SKM-1 (cell line): Measurements from ENCODE around the gene DCTN5.

ENCODE experiments used
- DNase-seq: peaks from one replicate; lab custom pipeline; 2025; ENCODE audit not compliant: unreplicated experiment; lab: John Stamatoyannopoulos, UW

The DCTN5 gene

GRCh38 chr16:23651943-23652468 lies 10.7 kb downstream of the DCTN5 start:
- no peak for DNase-seq

GRCh38 chr16:23663918-23664317 lies 22.7 kb downstream of the DCTN5 start:
- no peak for DNase-seq

- DNase-seq: no peak
These were observed 25.5 kb downstream of the DCTN5 start for GRCh38 chr16:23666571-23667354.

GRCh38 chr16:23667355-23667659 lies 26.0 kb downstream of the DCTN5 start:
- no peak for DNase-seq

GRCh38 chr16:23668225-23668624 lies 27.0 kb downstream of the DCTN5 start:
- no peak for DNase-seq

- no peak for DNase-seq
These were observed 27.6 kb downstream of the DCTN5 start for GRCh38 chr16:23668873-23669272.

- no peak for DNase-seq
These were observed 29.0 kb downstream of the DCTN5 start for GRCh38 chr16:23670137-23670776.

- DNase-seq: no peak
These were observed 32.8 kb downstream of the DCTN5 start for GRCh38 chr16:23673971-23674614.

GRCh38 chr16:23676924-23677480 lies 35.7 kb downstream of the DCTN5 start:
- no peak for DNase-seq

GRCh38 chr16:23678430-23679273 lies 37.4 kb downstream of the DCTN5 start, which contains the start of gene PLK1:
PLK1 (plus strand) TSS chr16:23678889; CDS start chr16:23678933, 44 bp downstream.
- DNase-seq: peak; percentile 75

- peak; percentile 78 for DNase-seq
These were observed 38.2 kb downstream of the DCTN5 start for GRCh38 chr16:23679274-23679985.

- no peak for DNase-seq
These were observed 38.7 kb downstream of the DCTN5 start for GRCh38 chr16:23679986-23680336.

GRCh38 chr16:23682181-23682580 lies 40.9 kb downstream of the DCTN5 start:
- no peak for DNase-seq

- no peak for DNase-seq
These were observed 42.2 kb downstream of the DCTN5 start for GRCh38 chr16:23683487-23683886.

GRCh38 chr16:23687034-23687808 lies 46.0 kb downstream of the DCTN5 start:
- no peak for DNase-seq

- DNase-seq: no peak
These were observed 48.3 kb downstream of the DCTN5 start for GRCh38 chr16:23689442-23690187.

GRCh38 chr16:23690771-23691482 lies 49.7 kb downstream of the DCTN5 start:
- DNase-seq: no peak
